Activated B cell treated with CpG ODN at 0.5 μM for 24 hours (primary cell): ENCODE data around the gene KAT6B. TPM values are rescaled to one million over a fixed set of nuclear protein-coding genes. Genes with fewer than 3 reads are reported as not detected.

Source experiments
- ATAC-seq: fragments of 200-7000 bp; cut with Tn5 transposase; one replicate; pipeline ENCODE4 v1.10.0; 2021; ENCODE audit warnings: low read depth, mild to moderate bottlenecking, moderate library complexity
- CTCF ChIA-PET: fragments of 350-600 bp; sonication (Branson Sonifier 250); formaldehyde crosslinking; loops from one replicate; lab custom pipeline; 2021; ENCODE audit warnings: antibody characterized with exemption; lab: Charles Lee
- POLR2A ChIA-PET: fragments of 350-600 bp; sonication (Branson Sonifier 250); formaldehyde crosslinking; loops from one replicate; lab custom pipeline; 2021; ENCODE audit warnings: antibody characterized with exemption; lab: Charles Lee
- DNase-seq: peaks from one replicate; pipeline ENCODE4 v3.0.0; 2022
- H3K27ac Mint-ChIP-seq: one replicate; pipeline ENCODE4 v1.8.0; 2020; ENCODE audit warnings: mixed read lengths
- H3K27me3 Mint-ChIP-seq: one replicate; pipeline ENCODE4 v1.8.0; 2021; ENCODE audit warnings: mixed read lengths
- H3K36me3 Mint-ChIP-seq: one replicate; pipeline ENCODE4 v1.8.0; 2021; ENCODE audit warnings: low read depth, mixed read lengths
- H3K4me1 Mint-ChIP-seq: one replicate; pipeline ENCODE4 v1.8.0; 2021; ENCODE audit warnings: mixed read lengths
- H3K4me3 Mint-ChIP-seq: one replicate; pipeline ENCODE4 v1.8.0; 2020; ENCODE audit warnings: mild to moderate bottlenecking, mixed read lengths
- H3K9me3 Mint-ChIP-seq: one replicate; pipeline ENCODE4 v1.8.0; 2020; ENCODE audit warnings: mixed read lengths
- intact Hi-C: fragments of 100-400 bp; cut with micrococcal nuclease; formaldehyde crosslinking; loops from one replicate; pipeline ENCODE4 v1.15.1; 2024
- total RNA-seq: library from RNA; stranded (reverse); gene quantifications from 2 replicates; pipeline ENCODE4 v1.2.3, GENCODE V29; 2022
- TF ChIP-seq, protein P1 (sequence below): fragments of 200-600 bp; IDR thresholded peaks from one replicate; pipeline ENCODE4 v1.8.0; 2022; ENCODE audit warnings: antibody characterized with exemption, mild to moderate bottlenecking

The KAT6B gene
- total RNA-seq, 1 donor from 2014 or later, result 45.2 TPM

DNA sequence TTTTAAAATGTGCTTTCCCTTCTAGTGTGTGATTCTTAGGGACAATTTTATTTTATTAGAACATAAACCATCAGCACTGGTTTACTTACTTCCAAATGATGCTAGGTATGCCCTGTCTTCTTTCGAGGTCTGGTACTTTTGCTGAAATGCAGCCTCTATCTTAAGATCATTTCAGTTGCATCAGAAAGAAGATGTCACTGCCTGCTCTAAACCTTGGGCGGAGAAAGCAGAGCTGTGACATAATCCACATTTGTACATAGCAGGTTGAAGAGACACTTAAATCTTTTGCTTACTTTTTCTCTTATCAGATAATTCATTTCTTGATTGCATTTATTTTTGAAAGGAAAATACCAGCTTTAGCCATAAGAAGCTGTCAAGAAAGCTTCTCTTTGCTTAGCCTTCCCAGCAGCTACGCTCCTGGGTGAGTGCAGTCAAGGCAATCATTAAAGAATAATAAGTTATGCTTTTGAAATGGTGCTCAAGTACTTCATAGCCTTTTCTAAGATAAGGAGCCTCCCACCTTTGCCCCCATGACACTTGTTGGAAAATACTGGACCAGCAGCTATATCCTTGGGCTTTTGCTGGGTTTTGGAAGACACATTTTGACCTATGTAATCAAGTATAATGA lies 176.7 kb downstream of the KAT6B start:
- peaks cover 44% of the 10 kb centered on the region for H3K4me1 Mint-ChIP-seq
- ChIA-PET POLR2A (interaction anchor here (0.6 kb wide), 1 partner anchor 470 kb away, joined by 8 read pairs; no protein-coding TSS in a partner anchor), CTCF (interaction anchor here (1.2 to 1.8 kb wide), 2 partner anchors 17 to 20 kb away, joined by 3 to 6 read pairs; no protein-coding TSS in a partner anchor)
- no peak overlapping the region for H3K4me3 Mint-ChIP-seq
- intact Hi-C loops, result loop anchor here (5.0 kb wide), 1 partner anchor 36 kb away; no protein-coding TSS in a partner anchor
- DNase-seq (no peak), ATAC-seq (no peak)
- peaks cover 30% of the 10 kb centered on the region for H3K36me3 Mint-ChIP-seq
- H3K9me3 Mint-ChIP-seq, result no peaks in the 10 kb centered on the region
- H3K27ac Mint-ChIP-seq, result no peak overlapping the region
- TF ChIP-seq, protein P1, sequence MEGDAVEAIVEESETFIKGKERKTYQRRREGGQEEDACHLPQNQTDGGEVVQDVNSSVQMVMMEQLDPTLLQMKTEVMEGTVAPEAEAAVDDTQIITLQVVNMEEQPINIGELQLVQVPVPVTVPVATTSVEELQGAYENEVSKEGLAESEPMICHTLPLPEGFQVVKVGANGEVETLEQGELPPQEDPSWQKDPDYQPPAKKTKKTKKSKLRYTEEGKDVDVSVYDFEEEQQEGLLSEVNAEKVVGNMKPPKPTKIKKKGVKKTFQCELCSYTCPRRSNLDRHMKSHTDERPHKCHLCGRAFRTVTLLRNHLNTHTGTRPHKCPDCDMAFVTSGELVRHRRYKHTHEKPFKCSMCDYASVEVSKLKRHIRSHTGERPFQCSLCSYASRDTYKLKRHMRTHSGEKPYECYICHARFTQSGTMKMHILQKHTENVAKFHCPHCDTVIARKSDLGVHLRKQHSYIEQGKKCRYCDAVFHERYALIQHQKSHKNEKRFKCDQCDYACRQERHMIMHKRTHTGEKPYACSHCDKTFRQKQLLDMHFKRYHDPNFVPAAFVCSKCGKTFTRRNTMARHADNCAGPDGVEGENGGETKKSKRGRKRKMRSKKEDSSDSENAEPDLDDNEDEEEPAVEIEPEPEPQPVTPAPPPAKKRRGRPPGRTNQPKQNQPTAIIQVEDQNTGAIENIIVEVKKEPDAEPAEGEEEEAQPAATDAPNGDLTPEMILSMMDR, result no peak
- H3K27me3 Mint-ChIP-seq, result no peaks in the 10 kb centered on the region

DNA sequence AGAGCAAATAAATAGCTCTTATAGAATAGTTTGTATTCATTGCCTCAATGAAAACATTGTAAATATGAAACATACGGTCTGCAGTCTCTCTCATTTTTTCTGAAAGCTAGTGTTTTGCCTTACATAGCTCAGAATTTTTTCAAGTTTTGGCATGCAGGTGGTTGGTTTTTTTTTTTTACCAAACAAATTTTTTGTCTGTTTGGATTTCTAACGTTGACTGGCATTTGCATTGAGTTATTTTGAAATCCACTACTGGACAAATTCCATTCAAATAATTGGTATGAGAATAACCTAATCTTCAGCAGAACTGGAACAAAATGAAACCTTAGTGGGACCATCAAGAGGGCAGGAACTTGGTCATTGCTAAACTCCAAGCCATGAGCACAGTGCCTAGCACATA lies 177.5 kb downstream of the KAT6B start:
- no peak overlapping the region for H3K4me3 Mint-ChIP-seq
- peaks cover 48% of the 10 kb centered on the region for H3K4me1 Mint-ChIP-seq
- ATAC-seq, result no peak
- TF ChIP-seq, protein P1, result no peak
- no peaks in the 10 kb centered on the region for H3K9me3 Mint-ChIP-seq
- ChIA-PET POLR2A (interaction anchor here (0.6 to 1.5 kb wide), 2 partner anchors 19 to 471 kb away, joined by 8 read pairs; no protein-coding TSS in a partner anchor), CTCF (interaction anchor here (0.6 to 1.8 kb wide), 3 partner anchors 9 to 21 kb away, joined by 3 to 6 read pairs (median 3); no protein-coding TSS in a partner anchor)
- no peak overlapping the region for H3K27ac Mint-ChIP-seq
- H3K36me3 Mint-ChIP-seq, result peaks cover 27% of the 10 kb centered on the region
- no peaks in the 10 kb centered on the region for H3K27me3 Mint-ChIP-seq
- intact Hi-C loops, result loop anchor here (5.0 kb wide), 1 partner anchor 37 kb away; no protein-coding TSS in a partner anchor
- DNase-seq, result no peak

DNA sequence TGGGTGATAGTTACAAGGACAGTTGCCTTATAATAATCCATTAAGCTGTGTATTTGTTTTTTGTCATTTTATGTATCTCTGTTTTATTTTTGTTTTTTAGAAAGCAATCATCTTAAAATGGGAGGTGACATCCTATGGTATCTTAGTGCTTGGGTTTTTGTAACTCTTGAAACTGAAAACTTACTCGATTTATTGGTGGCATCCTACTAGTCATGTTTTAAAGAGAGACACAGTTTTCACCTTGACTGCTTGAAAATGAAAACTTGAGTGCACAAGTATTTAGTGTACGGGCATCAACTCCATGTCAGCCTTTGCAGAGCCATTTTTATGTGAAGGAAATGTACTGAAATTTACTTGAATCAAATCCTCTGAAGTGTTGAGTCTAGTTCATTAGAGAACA lies 181.2 kb downstream of the KAT6B start:
- Mint-ChIP-seq H3K36me3 (peaks cover 25% of the 10 kb centered on the region), H3K4me3 (no peak overlapping the region), H3K27ac (no peak overlapping the region), H3K9me3 (no peaks in the 10 kb centered on the region), H3K27me3 (no peaks in the 10 kb centered on the region), H3K4me1 (peaks cover 39% of the 10 kb centered on the region)
- CTCF ChIA-PET, result no interaction called here
- ATAC-seq (no peak), DNase-seq (no peak)
- intact Hi-C loops, result no loop called here
- TF ChIP-seq, protein P1, result no peak
- POLR2A ChIA-PET, result no interaction called here

DNA sequence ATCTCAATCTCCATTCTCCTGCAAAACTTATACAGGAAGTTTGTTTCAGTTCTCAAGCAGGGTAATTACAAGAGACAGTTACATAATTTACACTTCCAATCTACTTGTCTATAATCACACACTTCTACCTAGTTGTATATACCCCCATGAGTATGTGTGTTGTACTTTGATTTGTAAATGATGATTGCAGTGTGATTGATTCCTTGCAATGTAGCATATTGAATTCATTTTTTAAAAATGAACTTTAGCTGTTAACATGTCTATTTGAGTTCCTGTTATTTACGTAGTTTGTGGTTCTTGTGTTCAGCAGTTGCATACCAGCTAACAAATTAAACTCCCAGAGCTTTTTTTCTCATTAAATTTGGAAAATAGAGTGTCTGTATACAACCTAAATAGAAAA lies 182.6 kb downstream of the KAT6B start:
- no peak overlapping the region for H3K4me3 Mint-ChIP-seq
- H3K36me3 Mint-ChIP-seq, result peaks cover 23% of the 10 kb centered on the region
- intact Hi-C loops, result no loop called here
- ATAC-seq (no peak), DNase-seq (no peak)
- H3K9me3 Mint-ChIP-seq, result no peaks in the 10 kb centered on the region
- TF ChIP-seq, protein P1, result no peak
- peaks cover 52% of the 10 kb centered on the region for H3K4me1 Mint-ChIP-seq
- ChIA-PET CTCF (no interaction called here), POLR2A (interaction anchor here (0.6 kb wide), 1 partner anchor 279 kb away, joined by 8 read pairs; no protein-coding TSS in a partner anchor)
- H3K27me3 Mint-ChIP-seq, result no peaks in the 10 kb centered on the region
- no peak overlapping the region for H3K27ac Mint-ChIP-seq

DNA sequence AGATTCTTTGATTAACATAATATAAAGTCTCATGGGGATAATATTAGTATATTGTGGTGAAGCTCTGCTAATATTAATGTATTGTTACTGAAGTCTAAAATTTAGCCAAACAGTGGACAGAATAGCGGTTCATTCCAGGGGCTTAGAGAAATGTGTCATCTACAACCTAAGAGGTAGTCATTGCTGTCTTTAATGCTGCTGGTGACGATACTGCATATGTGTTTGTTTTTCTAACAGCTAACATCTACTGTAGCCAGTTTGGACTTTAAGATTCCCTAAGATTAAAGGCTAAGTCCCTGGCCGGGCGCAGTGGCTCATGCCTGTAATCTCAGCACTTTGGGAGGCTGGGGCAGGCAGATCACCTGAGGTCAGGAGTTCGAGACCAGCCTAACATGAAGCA lies 183.0 kb downstream of the KAT6B start:
- Mint-ChIP-seq H3K4me3 (no peak overlapping the region), H3K27me3 (no peaks in the 10 kb centered on the region), H3K27ac (no peak overlapping the region), H3K4me1 (peaks cover 56% of the 10 kb centered on the region), H3K36me3 (peaks cover 19% of the 10 kb centered on the region), H3K9me3 (no peaks in the 10 kb centered on the region)
- TF ChIP-seq, protein P1, result no peak
- ATAC-seq (no peak), DNase-seq (no peak)
- intact Hi-C loops, result no loop called here
- ChIA-PET POLR2A (no interaction called here), CTCF (no interaction called here)
